Small intestine (tissue), 7 donors: ENCODE data around the gene PPM1B. TPM values are rescaled to one million over a fixed set of nuclear protein-coding genes. Genes with fewer than 3 reads are reported as not detected.
"Not testable (repeated sequence)": the region's sequence is repeated elsewhere in the genome, so short reads cannot be mapped to it uniquely, and the experiment has no call there.

Experiments used
- DNase-seq, 2 donors: peaks; one replicate each; pipeline versions ENCODE4 v3.0.0 to v3.0.0-alpha.2; 2013
- FAIRE-seq: peaks from 2 replicates; lab custom pipeline; 2012; peaks lifted over from hg19 to GRCh38; lab: Jason Lieb, UNC
- H3K27ac ChIP-seq, 3 donors: one replicate each; pipeline ENCODE4 v1.5.1; 2013; ENCODE audit warnings: low read length in 2 of 3, mild to moderate bottlenecking in 2 of 3, control low read depth in 1 of 3, inconsistent platforms in 1 of 3, low read depth in 1 of 3, moderate library complexity in 1 of 3
- H3K27me3 ChIP-seq, 3 donors: one replicate each; pipeline ENCODE4 v1.6.1; 2013; ENCODE audit warnings: low read length in 3 of 3, inconsistent platforms in 1 of 3; ENCODE audit not compliant: control insufficient read depth in 3 of 3, insufficient read depth in 3 of 3
- H3K36me3 ChIP-seq, 3 donors: one replicate each; pipeline ENCODE4 v1.6.1; 2013; ENCODE audit warnings: low read length in 3 of 3, inconsistent platforms in 1 of 3, low read depth in 1 of 3, mild to moderate bottlenecking in 1 of 3, moderate library complexity in 1 of 3; ENCODE audit not compliant: control insufficient read depth in 3 of 3, insufficient read depth in 2 of 3
- H3K4me1 ChIP-seq, 3 donors: one replicate each; pipeline ENCODE4 v1.6.1; 2013; ENCODE audit warnings: low read length in 2 of 3, inconsistent platforms in 1 of 3, low read depth in 1 of 3, mild to moderate bottlenecking in 1 of 3, moderate library complexity in 1 of 3; ENCODE audit not compliant: control insufficient read depth in 3 of 3, insufficient read depth in 2 of 3
- H3K4me3 ChIP-seq, 3 donors: one replicate each; pipeline ENCODE4 v1.5.1; 2013; ENCODE audit warnings: low read length in 3 of 3, control low read depth in 1 of 3, inconsistent platforms in 1 of 3, low read depth in 1 of 3, mild to moderate bottlenecking in 1 of 3, moderate library complexity in 1 of 3
- H3K9me3 ChIP-seq, 2 donors: one replicate each; pipeline ENCODE4 v1.6.1; 2013; ENCODE audit warnings: low read depth in 1 of 2, low read length in 1 of 2; ENCODE audit not compliant: control insufficient read depth in 2 of 2, insufficient read depth in 1 of 2
- WGBS, 3 donors: extraction: QIAGEN DNeasy Blood & Tissue Kit; methylation state at CpG; one replicate each; pipeline ENCODE4 v1.1.7; 2013; 5-methylcytosine and 5-hydroxymethylcytosine counted together
- polyA plus RNA-seq, 4 donors: library from polyadenylated mRNA; stranded (reverse) in 3 of 4; unstranded in 1 of 4; fragments of 200-250 nt in 3 of 4; fragments of 120-200 nt in 1 of 4; gene quantifications; one replicate each; pipeline versions ENCODE4 v1.2.1 to v1.2.3, GENCODE V29; 2013
- donor health status: healthy with polysubstance abuse.
- donor health status: control.
- donor health status: control.
- donor health status: Bipolar disorder and iron deficiency.
- donor health status: healthy.

PPM1B gene
- polyA plus RNA-seq, 4 donors: 24.3 to 38.9 (median 28.4) TPM

DNA sequence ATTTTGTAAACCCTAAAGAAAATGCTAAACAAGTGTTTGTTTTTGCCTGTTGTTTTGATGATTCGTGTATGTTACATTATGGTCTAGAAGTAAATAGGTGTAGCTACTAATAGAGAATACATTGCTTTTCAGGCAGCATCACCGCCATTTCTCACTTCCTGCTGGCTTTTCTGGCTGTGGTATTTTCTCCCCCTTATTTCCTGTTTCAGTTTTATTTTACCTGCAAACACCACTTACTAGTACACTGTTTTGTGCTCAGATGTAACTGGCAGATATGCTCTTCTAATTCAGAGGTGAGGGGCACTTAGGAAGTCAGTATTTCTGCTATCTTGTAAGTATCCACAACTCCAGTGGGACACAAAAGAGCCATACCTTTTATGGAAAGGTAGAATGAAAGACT is 68.5 kb downstream of the PPM1B start:
- peak in 1 of 2 donors; percentile 37 for DNase-seq
- FAIRE-seq: no peak
- Histone ChIP-seq H3K27me3 (no peaks in the 10 kb centered on the region), H3K27ac (no peak overlapping the region), H3K4me1 (no peaks in the 10 kb centered on the region), H3K9me3 (no peaks in the 10 kb centered on the region), H3K4me3 (no peak overlapping the region), H3K36me3 (no peaks in the 10 kb centered on the region)
- 53 to 67% (median 63%) methylated on average over 2 of the region's 2 CpGs for WGBS, 3 donors

DNA sequence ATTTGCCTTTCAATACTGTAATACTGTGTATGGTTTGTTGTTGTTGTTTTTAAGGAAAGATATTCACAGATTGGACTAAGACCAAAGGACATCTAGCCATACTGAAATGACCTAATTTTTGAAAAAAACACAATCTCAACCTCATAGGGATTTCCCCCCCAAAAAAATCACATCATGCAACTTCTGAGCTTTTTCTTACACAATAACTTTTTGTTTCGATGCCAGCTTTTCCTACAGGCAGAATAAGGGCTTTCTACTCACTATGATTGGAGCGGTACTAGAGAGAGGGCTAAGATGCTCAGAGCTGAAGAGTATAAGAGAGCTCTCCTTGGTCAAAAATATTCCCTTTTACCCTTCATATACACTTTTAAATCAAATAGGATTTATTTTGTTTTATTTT is 74.2 kb downstream of the PPM1B start:
- peaks cover 0 to 27% (median 3%) of the 10 kb centered on the region in 3 donors for H3K4me1 ChIP-seq
- no peaks in the 10 kb centered on the region for H3K9me3 ChIP-seq
- no peak overlapping the region for H3K27ac ChIP-seq
- H3K36me3 ChIP-seq: no peaks in the 10 kb centered on the region
- DNase-seq (no peak), FAIRE-seq (no peak)
- WGBS, 3 donors: 82 to 84% (median 84%) methylated on average over 2 of the region's 2 CpGs
- no peaks in the 10 kb centered on the region for H3K27me3 ChIP-seq
- H3K4me3 ChIP-seq: no peak overlapping the region

DNA sequence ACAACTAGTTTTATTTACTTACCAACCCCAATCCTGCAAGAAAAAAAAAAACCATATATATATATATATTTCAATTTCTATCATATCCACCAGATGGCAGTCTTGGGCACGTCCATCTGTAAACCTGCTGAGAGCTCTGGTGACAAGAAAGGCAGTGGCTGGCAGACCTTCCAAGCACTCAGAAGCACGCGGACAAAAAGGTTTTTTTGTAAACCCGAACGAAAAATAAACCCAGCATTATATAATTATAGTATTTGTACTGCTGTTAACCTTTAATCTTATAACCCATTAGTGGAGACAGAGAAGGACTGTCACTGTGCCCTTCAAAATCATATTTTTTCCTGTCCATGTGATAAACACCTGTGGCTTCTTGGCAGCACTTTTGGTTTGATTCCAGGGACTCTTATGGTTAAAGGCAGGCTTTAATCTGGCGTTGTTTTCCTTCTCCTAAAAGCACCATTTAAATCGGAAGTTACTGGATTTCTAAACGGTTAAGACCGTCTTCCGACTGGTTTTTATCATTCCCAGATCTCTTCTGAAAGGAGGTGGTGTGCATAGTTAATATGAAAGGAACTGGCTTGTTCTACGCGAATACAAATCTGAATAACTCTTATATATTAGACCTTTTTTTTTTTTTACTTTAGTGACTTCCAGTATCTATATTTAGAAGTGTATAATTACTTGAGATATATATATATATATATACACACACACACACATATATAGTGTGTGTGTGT is 75.6 kb downstream of the PPM1B start:
- H3K4me3 ChIP-seq: peak overlapping the region in 2 of 3 donors; percentile 31 to 49
- 2 to 8% (median 6%) methylated on average over 12 of the region's 12 CpGs for WGBS, 3 donors
- DNase-seq: peak; percentile 82 to 87

DNA sequence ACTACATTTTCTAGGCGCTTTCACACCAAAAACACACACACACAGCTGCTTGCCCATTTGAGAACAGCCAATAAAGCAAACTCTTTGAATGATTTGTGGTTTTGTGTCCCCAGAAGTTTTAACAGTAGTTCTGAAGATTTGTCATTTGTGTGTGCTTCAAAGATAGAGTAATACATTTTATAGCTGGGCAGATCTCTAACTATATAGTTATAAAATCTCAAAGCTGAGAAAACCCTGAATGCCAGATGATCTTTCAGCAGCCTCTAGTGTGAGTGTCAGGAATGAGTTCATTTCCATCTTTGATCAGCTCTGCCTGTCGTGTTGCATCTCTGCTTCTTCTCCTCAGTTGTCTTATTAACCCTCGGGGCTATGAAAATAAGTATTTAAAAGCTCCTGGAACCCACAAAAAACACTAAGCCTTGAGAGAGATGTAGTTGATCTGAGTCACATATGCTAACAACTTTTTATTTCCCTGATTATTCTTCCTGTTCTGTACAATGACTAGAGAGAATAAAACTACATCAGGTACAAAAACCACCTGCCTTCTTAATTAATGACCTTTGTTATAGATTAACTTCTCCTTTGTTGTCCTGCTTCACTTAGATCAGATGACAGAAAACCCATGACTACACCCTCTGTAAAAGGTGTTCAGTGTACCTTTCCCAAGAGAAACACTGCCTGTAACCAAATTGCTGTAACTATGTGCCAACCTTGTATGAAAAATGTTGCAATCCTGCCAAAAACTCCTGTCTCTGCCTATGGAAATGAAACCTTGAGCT is 76.6 kb downstream of the PPM1B start:
- peak; percentile 88 to 92 for DNase-seq
- FAIRE-seq: peak; percentile 94
- Histone ChIP-seq H3K27ac (peak overlapping the region; percentile 62 to 85 (median 83)), H3K27me3 (no peaks in the 10 kb centered on the region), H3K4me1 (peaks cover 0 to 27% (median 3%) of the 10 kb centered on the region in 3 donors), H3K4me3 (peak overlapping the region in 2 of 3 donors; percentile 1 to 19), H3K9me3 (no peaks in the 10 kb centered on the region), H3K36me3 (no peaks in the 10 kb centered on the region)
- 9 to 29% (median 16%) methylated on average over 3 of the region's 3 CpGs for whole genome bisulfite sequencing, 3 donors

More for the DNA sequence above, 75.6 kb downstream of the PPM1B start:
- FAIRE-seq: no peak
- H3K9me3 ChIP-seq: no peaks in the 10 kb centered on the region
- no peaks in the 10 kb centered on the region for H3K27me3 ChIP-seq
- H3K27ac ChIP-seq: peak overlapping the region in 2 of 3 donors; percentile 18 to 83
- peaks cover 0 to 27% (median 3%) of the 10 kb centered on the region in 3 donors for H3K4me1 ChIP-seq
- no peaks in the 10 kb centered on the region for H3K36me3 ChIP-seq

DNA sequence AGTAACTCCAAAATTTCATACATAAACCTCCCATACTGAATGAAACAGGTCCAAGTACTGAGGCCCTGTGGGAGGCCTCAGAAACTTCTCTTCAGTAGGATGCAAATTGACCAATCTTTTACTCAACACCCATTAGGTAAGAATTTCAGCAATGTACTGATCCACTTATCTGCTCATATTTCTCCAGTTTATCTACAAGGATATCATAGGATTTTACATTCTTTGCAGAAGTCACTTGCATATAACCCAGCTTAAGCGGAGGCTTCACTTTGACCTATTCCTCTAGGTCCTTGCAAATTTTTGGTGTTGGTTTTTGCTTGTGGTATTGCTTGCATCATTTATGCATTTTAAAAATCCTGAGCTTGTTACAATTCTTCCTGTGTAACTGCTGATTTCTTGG is 77.8 kb downstream of the PPM1B start:
- WGBS, 3 donors: 90 to 95% (median 95%) methylated on average over 1 of the region's 1 CpG
- H3K4me3 ChIP-seq: no peak overlapping the region
- peak overlapping the region in 1 of 3 donors; percentile 83 for H3K27ac ChIP-seq
- no peak for FAIRE-seq
- peaks cover 0 to 27% (median 3%) of the 10 kb centered on the region in 3 donors for H3K4me1 ChIP-seq
- H3K9me3 ChIP-seq: no peaks in the 10 kb centered on the region
- H3K27me3 ChIP-seq: no peaks in the 10 kb centered on the region
- H3K36me3 ChIP-seq: no peaks in the 10 kb centered on the region
- DNase-seq: no peak

DNA sequence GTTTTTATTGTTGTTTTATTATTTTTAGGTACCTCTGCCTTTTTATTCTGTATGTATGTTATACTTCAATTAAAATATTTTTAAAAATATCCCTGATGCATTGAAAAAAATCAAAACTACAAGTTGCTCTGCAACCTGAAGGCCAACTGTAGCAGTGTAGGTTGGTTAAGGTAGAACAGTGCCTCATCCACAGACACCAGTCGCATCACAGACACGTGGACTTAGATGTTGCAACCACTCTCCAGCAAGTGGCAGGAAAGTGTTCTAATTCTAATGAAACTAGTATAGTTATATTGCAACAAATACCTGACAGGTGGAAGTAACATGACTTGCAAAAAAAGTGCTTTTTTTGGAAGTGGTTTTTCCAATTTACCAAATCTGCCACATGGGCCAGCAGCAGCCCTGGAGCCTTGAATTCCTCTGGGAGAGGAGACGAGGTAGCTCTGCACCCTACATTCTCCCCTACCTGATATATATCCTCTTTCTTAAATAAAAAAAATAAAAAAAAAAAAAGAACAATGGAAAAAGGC is 78.2 kb downstream of the PPM1B start:
- H3K9me3 ChIP-seq: no peaks in the 10 kb centered on the region
- WGBS, 3 donors: 86 to 88% (median 87%) methylated on average over 3 of the region's 3 CpGs
- peak in 1 of 2 donors; percentile 44 for DNase-seq

DNA sequence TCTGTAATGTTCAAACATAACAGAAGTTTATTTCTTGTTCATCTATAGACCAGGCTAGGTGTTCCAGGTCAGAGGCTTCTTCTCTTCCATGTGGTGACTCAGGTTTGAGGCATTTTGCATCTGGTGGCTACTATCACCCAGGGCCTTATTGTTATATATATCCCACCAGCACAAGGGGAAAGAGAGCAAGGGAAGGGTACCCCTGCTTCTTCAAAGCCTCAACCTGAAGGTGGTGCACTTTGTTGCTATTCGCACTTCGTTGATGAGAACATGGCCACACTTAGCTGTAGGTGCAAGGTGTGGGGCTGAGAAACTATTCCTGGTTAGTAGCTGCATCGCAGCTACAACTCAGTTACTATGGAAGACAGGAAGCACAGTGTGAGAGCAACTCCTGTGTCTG is 79.2 kb downstream of the PPM1B start:
- peak in 1 of 2 donors; percentile 36 for DNase-seq
- Histone ChIP-seq H3K4me3 (no peak overlapping the region), H3K27me3 (no peaks in the 10 kb centered on the region), H3K4me1 (peaks cover 0 to 27% (median 3%) of the 10 kb centered on the region in 3 donors), H3K36me3 (no peaks in the 10 kb centered on the region), H3K9me3 (peaks cover 0 to 3% of the 10 kb centered on the region in 2 donors), H3K27ac (no peak overlapping the region)
- no peak for FAIRE-seq
- 90 to 98% (median 94%) methylated on average over 3 of the region's 3 CpGs for WGBS, 3 donors

More for the DNA sequence above, 78.2 kb downstream of the PPM1B start:
- Histone ChIP-seq H3K36me3 (no peaks in the 10 kb centered on the region), H3K27me3 (no peaks in the 10 kb centered on the region), H3K4me3 (no peak overlapping the region), H3K4me1 (peaks cover 0 to 27% (median 3%) of the 10 kb centered on the region in 3 donors), H3K27ac (peak overlapping the region in 1 of 3 donors; percentile 43)
- no peak for FAIRE-seq

DNA sequence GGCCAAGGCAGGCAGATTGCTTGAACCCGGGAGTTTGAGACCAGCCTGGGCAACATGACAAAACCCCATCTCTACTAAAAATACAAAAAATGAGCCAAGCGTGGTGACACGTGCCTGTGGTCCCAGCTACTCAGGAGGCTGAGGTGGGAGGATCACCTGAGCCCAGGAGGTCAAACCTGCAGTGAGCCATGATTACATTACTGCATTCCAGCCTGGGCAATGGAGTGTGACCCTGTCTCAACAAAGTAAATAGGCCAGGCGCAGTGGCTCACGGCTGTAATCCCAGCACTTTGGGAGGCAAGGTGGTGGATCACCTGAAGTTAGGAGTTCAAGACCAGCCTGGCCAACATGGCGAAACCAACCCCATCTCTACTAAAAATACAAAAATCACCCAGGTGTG is 80.6 kb downstream of the PPM1B start:
- H3K27me3 ChIP-seq, H3K36me3 ChIP-seq, H3K27ac ChIP-seq, DNase-seq, FAIRE-seq, H3K4me3 ChIP-seq, H3K9me3 ChIP-seq: not testable (repeated sequence)
- H3K4me1 ChIP-seq: peaks cover 0 to 23% (median 3%) of the 10 kb centered on the region in 3 donors
- WGBS, 3 donors: 93 to 98% (median 94%) methylated on average over 6 of the region's 6 CpGs
